ENCODE data around the gene EVC2. TPM values are rescaled to one million over a fixed set of nuclear protein-coding genes. Genes with fewer than 3 reads are reported as not detected.

EVC2 gene
- total RNA-seq, 1 experiment from 2014 or later = 7.8 TPM

GRCh38 chr4:5752376-5753184 lies 44.2 kb upstream of the EVC2 start:
- peak overlapping the region; percentile 41 to 61 for H3K4me3 Mint-ChIP-seq

More at GRCh38 chr4:5752376-5753184, 44.2 kb upstream of the EVC2 start:
- Histone ChIP-seq H3K79me2 (ENCODE audit: insufficient read depth, low read length) (no peaks in the 10 kb centered on the region), H3K9ac (ENCODE audit: extremely low read depth, insufficient read length, low read length) (no peak overlapping the region), H3K27me3 (ENCODE audit: insufficient read depth, low read length) (no peaks in the 10 kb centered on the region), H2AK5ac (ENCODE audit: insufficient read length, low read length) (no peak overlapping the region), H3K27ac (ENCODE audit: insufficient read length, low read depth, low read length) (no peak overlapping the region), H3K4me1 (ENCODE audit: insufficient read depth, low read length) (peaks cover 10% of the 10 kb centered on the region; the same call in 1 of the 2 replicates), H4K5ac (ENCODE audit: insufficient read length, low read depth, low read length) (no peak overlapping the region), H3K9me3 (ENCODE audit: control insufficient read depth, low read depth, low read length) (no peaks in the 10 kb centered on the region), H2BK5ac (ENCODE audit: insufficient read length, low read length) (no peak overlapping the region), H3K18ac (ENCODE audit: insufficient read length, low read depth, low read length) (no peak overlapping the region), H2BK120ac (ENCODE audit: low read depth, low read length, poor library complexity, severe bottlenecking) (no peak overlapping the region), H3T11ph (ENCODE audit: low read length) (no peak overlapping the region), H3K56ac (ENCODE audit: insufficient read length, low read depth, low read length) (no peak overlapping the region), H3K14ac (ENCODE audit: insufficient read depth, low read length) (no peak overlapping the region), H3K23ac (ENCODE audit: insufficient read length, low read depth, low read length) (no peak overlapping the region), H3K79me1 (ENCODE audit: insufficient read depth, low read depth, low read length, poor library complexity, severe bottlenecking) (no peaks in the 10 kb centered on the region), H4K20me1 (ENCODE audit: control insufficient read depth, insufficient read depth, insufficient read length) (no peaks in the 10 kb centered on the region), H2BK12ac (ENCODE audit: insufficient read length, low read depth, low read length) (no peak overlapping the region), H3K23me2 (ENCODE audit: insufficient read length, low read depth, low read length, poor library complexity, severe bottlenecking) (no peaks in the 10 kb centered on the region), H2AFZ (ENCODE audit: low read length) (no peak overlapping the region), H2BK15ac (ENCODE audit: low read depth, low read length) (no peak overlapping the region), H4K91ac (ENCODE audit: insufficient read length, low read depth, low read length) (no peak overlapping the region), H3K4ac (ENCODE audit: low read depth, low read length) (no peak overlapping the region), H3K4me2 (ENCODE audit: insufficient read depth, insufficient read length, low read length) (no peak overlapping the region), H4K8ac (replicated peaks; ENCODE audit: insufficient read length, low read depth, low read length) (no peak overlapping the region), H2BK20ac (ENCODE audit: low read depth, low read length, poor library complexity, severe bottlenecking) (no peak overlapping the region)
- TF ChIP-seq CTCF (conservative IDR thresholded peaks at IDR 0.05) = peak; percentile 31; the same call in 2 of the 3 replicates
- peak; percentile 90 for DNase-seq
- H3K27ac Mint-ChIP-seq = peak overlapping the region; percentile 55 to 97 (median 91)
- WGBS (ENCODE audit: extremely low coverage, insufficient read length, low lambda C conversion rate) = no CpG with 5 or more reads among the region's 26 CpGs
- H3K9me3 Mint-ChIP-seq = no peaks in the 10 kb centered on the region
- peaks cover 36 to 58% (median 48%) of the 10 kb centered on the region in 3 experiments; a peak in 6 of 7 replicates for H3K36me3 Mint-ChIP-seq (ENCODE audit: insufficient read depth in 1 of 3, low read depth in 3 of 3)
- H3K27me3 Mint-ChIP-seq (ENCODE audit: low read depth) = no peaks in the 10 kb centered on the region; the same call in none of the 2 replicates
- peaks cover 22 to 26% of the 10 kb centered on the region in 2 experiments for H3K4me1 Mint-ChIP-seq
